NCI-H1048 (cell line): ENCODE data around the gene DHX58.
A peak's percentile ranks its signal among the peaks of the same experiment; 100 is the strongest.

Experiments
- DNase-seq: peaks from one replicate; lab custom pipeline; 2025; lab: John Stamatoyannopoulos, UW

The DHX58 gene

DNA sequence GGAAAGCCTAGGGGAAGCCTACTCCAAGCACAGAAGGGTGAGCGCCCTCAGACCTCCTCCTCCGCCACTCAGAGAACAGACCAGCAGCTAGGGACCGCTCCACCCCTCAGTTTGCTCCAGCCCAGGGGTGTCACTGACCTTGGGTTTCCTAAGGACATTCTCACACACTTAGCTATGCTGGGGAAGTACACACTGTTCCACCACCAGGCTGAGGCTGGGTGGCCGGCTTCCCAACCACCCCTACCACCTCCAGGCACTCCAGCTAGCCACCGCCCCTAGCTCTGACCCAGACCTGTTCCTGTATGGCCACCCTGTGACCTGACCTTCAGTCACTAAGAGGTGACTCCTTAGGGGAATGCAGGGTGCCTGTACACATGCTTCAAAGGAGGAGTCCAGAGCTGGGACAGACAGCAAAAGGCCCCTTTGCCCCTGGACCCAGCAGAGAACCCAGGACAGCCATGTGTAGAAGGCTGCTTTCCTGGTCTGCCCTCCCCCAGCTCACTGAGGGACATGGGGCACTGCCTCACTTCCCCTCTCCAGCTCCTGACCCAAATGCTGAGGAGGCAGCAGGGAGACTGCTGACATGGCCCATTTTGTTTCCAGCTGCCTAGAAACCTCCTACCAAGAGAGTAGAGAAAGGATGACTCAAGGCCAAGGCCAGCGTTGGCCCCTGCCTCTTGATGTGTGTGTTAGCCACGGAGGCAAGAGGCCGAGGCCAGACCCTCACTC is 16.8 kb upstream of the DHX58 start:
- no peak for DNase-seq

DNA sequence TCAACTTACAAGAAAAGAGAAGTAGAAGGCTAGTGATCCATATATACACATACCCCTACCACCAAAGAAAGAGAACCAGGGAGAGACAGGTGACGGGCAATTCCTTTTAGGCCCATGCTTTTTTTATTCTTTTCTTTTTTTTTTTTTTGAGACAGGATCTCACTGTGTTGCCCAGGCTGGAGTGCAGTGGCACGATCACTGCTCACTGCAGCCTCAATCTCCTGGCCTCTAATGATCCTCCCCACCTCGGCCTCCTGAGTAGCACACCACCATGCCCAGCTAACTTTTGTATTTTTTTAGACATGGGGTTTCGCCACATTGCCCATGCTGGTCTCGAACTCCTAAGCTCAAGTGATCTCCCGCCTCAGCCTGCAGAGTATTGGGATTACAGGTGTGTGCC is 14.9 kb upstream of the DHX58 start:
- DNase-seq, result no peak

DNA sequence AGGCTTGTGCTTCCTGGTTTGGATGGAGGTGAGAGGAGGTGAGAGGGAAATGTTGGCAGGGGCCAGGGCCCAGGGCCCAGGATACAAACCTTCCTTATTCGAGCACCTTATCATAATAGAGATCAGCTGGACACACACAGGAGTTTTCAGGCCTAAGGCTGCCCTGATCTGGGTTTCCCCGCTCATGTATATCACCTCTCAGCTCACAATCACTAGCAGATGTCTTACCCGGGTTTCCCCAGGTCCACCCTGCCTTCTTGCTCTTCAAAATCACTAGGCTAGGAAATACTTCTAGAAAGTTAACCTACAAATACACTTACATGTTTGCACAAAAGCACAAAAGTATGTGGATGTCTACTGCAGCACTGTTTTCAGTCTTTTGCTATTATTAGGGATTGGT is 14.3 kb upstream of the DHX58 start:
- no peak for DNase-seq

DNA sequence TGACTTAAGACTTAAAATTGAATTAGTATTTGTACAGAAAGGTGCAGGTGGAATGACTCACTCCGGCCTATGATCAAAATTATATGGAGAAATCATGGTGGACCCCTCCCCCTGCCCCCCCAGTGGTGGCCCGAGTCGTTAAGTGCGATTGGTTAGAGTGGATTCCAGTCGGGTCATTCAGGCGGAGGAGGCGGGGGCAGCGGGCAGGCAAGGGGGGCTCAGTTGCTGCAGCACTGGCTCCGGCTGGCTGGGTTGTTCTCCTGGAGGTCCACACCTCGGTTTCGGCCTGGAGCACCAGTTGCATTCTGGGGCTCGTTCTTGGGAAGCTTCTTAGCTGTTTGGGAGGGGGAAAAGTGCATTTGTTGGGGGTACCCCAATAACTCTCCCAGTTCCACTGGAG is 13.1 kb upstream of the DHX58 start:
- DNase-seq, result no peak

DNA sequence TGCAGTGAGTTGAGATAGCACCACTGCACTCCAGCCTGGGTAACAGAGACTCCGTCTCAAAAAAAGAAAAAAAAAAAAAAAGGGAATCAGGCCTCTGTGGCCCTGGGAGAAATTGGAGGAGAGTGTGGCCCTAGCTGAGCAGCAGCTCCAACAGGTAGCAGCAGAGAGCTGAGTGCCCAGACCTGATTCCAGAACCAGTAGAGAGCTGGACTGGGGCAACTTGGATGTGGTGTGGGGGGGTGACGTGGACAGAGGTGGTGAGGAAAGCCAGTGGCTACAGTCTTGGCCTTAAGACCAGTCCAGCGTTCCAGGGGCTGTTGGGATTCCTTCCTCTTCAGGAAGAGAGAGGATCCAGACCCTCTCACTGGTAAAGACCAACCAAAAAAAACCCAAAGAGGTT is 11.7 kb upstream of the DHX58 start:
- DNase-seq, result no peak

DNA sequence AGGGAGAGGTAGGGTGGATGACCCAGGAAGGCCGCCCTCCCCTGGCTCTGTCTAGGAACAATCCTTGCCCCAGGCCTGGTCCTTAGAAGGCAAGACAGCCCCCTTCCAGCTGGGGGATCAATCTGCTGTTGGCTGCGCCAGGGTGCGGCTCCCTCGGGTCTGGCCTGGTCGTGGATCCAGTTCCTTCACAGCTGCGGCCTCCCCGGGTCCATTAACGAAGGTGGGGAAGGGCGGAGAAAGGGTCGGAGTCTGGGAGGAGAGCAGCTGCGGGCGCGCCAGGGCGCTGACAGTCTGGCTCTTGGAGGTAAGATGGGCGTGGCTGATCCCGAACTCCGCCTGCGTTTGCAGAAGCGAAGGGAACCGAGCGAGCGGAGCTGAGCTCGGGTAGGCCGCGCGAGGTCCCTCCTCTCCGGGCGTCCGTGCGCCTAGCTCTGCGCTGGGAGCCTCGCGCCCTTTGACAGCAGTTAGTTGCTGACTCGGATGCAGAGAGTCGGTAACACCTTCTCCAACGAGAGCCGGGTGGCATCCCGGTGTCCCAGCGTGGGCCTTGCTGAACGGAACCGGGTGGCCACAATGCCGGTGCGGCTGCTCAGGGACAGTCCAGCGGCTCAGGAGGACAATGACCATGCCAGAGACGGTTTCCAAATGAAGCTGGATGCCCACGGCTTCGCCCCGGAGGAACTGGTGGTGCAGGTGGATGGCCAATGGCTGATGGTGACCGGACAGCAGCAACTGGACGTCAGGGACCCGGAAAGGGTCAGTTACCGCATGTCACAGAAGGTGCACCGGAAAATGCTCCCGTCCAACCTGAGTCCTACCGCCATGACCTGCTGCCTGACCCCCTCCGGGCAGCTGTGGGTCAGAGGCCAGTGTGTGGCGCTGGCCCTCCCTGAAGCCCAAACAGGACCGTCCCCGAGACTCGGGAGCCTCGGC is 10.1 kb upstream of the DHX58 start, which contains the start of gene HSPB9:
Gene HSPB9, plus strand, starts transcription at position 434 of the 933 bp plus-strand sequence. Its CDS starts 47 bp downstream, at position 481.
- no peak for DNase-seq

DNA sequence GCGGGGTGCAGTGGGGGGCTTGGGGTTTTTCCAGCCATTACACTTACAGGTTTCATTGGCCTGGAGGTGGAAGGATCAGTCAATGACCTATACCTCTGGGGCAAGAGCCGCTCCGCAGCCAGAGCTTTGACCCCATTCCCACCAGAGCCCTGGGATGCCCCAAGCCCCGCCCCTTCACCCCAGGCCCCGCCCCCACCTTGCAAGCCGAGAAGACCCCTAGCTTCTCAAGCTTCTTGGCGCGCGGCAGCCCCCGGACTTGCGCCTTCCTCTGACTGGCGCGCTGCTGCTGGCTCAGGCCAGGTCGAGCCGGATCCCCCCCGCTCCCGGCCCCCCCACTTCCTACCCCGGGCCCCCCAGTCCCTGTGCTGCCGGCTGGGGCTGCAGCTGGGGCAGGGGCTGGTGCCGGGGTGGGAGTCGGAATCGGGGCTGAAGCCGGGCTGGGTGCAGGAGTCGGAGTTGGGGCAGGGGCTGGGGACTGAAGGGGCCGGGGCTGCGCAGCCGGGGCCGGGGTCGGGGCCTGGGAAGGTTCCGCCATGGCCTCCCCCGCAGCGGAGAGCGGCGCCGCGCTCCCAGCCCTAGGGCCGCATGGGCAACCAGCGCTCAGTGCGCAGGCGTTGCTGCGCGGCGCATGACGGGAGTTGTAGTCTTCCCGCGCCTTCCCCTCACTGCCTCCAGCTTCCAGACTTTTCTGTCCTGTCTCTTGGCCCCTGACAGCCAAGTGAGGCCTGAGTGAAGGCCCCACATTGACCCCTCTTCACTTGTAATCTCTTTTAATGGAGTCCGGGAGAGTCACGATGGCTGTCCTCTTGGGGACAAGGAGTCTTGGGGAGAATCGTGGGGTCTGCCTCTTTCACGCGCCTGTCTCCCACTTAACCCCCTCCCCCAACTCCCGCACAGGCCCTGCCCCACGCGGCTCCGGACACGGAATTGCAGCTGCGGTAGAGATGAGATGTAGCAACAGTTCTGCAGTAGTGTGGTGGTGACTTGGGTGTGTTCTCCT is 8.6 kb upstream of the DHX58 start, which contains the start of gene KAT2A:
Gene KAT2A, minus strand, starts transcription at position 598 of the 1,000 bp plus-strand sequence. Its CDS starts 63 bp downstream, at position 535.
- peak; percentile 46 for DNase-seq

DNA sequence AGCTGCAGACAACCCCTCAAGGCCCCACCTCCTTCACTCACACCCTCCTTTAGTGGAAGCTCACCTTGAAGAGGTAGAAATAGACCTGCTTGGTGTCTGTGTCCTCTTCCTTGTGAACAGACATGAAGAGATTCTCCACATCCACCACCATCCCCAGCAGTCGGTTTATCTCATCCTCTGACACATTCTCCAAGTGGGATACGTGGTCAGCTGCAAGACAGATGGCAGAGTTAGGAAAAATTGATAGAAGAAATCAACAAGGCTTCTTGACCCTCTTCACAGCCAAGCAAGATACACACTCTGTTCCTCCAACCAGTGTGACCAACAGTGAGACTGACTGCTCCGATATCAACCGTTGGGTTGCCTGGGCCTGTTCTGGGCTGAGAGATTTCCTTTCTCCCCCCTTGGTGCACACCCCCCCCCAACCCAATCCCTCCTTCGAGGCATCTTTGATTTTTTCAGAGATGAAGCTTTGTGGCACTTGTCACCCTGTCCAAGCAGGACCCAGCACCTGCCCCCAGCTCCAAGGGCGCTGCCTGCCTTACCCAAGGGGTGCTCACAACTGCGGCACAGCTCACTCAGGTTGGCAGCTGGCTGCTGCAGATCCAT is 7.8 kb upstream of the DHX58 start:
- no peak for DNase-seq

DNA sequence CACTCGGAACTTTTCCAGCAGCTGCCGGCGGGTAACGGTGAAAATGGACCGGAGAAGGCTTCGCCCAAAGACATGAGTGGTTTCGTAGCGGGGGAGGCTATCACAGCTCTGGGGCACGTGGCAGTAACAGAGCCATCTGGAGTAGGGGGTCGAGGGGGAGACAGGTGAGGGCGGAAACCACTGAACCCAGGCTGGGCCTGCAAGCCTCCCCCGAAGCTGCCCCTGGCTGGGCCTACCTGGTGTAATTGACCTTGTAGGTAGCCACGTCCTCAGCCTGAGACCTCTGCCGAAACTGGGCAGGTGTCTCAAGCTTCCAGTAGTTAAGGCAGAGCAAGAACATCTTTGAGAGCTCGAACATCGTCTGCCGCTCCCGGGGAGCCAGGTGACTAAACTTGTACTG is 6.8 kb upstream of the DHX58 start:
- DNase-seq, result no peak

DNA sequence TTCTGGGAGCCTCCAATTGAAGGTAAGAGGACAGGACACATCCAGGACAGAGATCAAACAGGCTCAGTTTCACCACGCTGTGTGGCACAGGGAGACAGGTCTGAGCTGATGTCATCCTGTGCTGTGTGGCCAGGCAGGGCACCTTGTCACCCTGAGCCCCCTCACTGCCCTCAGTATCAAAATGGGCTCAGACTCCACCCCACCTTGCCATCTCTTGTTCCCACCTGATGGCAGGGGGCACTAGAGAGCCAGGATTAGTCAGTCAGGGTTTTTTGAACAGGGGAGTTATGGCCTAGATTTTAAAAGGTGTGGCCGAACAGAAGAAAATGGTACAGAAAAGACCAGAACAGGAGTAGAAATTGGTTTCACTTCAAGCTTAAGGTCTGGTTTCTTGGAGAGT is 6.0 kb upstream of the DHX58 start:
- no peak for DNase-seq

DNA sequence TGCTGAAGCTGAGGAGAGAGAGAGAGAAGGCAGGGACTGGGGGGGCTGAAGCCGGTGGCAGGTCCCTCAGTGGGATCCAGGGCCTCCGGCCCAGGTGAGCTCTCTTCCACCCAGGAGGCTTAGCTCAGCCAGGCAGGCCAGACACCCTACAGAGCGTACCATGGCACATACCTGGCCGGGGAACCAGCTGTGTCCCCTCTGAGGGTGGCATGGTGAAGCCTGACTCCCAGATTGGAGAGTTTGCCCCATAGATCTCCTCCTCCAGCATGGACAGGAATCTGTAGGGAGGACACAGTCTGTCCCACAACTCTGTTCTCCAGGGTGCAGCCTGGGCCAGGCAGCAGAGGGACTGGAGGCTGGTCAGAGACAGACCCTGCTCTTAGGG is 5.6 kb upstream of the DHX58 start:
- DNase-seq, result no peak

DNA sequence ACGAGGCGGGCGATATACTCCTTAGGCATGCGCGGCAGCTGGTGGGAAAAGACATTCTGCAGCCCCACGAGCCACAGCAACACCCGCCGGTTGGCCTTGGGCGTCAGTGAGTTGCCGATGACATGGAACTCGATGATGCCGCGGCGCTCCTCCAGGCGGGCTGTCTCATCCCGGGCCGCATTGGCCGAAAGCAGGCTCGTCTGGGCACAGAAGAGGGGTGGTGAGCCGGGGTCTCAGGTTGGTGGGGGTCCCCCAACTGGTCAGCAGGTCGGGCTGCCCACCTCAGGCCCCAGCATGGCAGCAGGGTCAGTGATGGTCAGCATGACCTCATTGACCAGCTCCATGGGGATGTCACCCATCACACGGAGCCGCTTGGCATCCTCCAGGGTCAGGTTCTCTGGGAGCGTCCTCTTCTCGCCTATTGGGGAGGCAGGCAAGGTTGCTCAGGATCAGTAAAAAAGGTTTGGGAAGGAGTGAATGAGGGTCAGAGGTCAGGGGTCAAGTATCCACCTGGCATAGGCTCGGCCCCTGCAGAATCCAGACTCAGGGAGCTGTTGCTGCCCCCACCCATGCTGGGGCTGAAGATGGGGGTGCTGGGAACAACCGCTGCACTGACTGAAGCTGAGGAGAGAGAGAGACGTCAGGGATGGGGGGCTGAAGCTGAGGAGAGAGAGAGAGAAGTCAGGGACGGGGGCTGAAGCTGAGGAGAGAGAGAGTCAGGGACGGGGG is 5.0 kb upstream of the DHX58 start:
- DNase-seq, result no peak

DNA sequence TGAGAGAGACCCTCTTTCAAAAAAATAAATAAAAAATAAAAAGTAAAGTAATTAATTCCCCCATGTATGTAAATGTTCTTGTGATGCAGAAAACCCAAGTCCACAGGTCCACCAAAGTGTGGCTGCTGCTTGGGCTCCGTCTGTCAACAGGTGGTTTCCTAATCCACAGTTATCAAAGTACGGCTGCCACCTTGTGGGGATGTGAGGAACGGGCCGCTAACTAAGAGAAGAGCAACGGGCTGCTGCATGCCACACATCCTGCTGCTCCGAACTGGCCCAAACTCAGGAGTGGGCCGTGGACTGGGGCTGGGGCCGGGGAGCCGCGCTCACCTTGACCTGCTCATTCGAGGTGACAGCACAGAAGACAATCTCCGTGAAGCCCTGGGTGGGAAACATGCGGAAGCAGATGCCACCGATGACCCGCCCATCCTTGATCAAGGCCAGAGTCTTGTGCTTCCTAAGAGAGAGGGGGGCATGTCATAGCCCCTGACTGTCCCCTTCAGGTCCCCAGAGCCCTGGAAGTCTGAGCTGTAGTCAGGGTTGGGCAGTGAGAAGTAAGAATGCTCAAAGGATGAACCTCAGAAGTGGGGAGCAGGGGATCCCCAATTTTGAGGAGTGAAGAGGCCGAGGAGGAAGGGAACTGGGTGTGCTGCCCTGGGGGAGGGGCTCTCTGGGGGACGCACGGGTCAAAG is 4.3 kb upstream of the DHX58 start:
- DNase-seq, result no peak

DNA sequence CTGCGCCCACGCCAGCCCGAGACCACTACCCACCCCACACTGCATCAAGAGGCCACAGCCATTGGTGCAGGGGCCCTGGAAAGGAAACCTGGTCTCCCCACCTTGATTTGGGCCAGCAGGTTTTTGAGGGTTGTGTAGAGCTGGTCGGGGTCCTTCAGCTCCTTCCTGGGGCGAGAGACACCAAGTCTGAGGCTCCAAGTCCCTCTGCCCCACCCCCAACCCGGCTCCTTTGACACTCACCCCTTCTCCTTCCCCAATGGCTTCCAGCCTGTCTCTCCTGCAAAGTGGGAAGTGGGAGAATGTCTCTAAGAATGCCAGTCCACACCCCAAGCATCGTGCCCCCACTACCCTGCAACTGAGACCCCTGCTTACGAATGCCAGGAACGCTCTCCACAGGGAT is 1.6 kb upstream of the DHX58 start:
- DNase-seq, result no peak

DNA sequence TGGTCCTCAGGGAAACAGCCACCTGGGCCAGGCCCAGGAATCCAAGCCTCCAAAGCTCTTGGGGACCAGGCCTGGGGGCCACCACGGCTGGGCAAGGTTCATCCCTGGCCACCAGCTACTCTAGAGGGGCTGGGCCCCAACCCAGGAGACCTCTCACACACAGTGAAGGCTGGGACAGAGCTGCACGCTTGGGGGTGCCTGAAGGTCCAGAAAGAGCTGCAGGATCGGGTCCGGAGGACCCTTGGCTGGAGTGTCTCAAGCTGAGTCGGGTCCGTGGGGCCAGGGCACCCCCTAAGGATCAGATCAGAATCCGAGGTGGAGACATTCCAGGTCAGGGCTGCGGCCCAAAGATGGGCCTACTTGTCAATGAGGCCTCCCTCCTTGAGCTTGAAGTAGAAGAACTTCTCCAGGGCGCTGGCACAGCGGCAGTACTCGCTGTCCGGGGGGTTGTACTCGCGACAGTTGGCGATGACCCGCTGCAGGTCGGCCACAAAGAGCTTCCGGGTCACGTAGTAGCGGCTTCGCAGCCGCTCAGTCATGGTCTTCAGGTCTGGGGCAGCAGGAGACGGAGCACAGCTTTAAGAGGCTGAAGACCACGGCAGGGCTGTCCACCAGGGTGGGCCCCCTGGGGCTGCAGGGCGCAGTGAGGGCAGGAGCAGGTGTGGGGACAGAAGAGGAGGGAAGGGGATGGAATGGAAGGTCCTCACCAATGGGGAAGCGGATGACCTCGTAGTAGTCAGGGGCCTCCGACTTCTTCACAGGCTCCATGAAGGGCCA is 967 bp upstream of the DHX58 start:
- no peak for DNase-seq

DNA sequence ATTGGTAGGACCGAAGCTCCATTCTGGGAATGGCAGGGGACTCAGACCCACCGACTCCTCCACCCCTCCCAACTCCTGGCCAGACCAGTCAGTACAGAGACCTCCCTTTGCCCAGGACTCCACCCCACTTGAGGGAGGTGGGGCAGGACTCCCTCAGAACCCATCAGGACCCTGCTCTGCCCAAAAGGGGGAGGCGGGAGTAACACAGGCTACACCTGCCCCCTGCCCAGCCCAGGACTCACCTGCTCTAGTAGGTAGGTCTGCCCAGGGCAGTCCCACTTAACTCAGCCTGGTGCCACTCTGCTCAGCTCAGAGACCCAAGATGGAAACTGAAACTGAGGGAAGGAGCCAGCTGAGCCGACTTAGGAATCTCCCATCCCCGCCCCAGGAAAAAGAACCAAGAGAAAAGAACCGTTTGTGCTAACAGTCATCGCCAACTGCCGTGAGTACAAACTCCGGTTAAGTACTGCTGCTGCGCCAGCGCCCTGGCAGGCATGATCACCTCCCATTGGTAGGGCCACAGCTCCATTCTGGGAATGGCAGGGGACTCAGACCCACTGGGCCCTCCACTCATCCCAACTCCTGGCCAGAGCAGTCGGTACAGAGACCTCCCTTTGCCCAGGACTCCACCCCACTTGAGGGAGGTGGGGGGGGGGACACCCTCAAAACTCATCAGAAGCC is 503 bp downstream of the DHX58 start:
- DNase-seq, result no peak

DNA sequence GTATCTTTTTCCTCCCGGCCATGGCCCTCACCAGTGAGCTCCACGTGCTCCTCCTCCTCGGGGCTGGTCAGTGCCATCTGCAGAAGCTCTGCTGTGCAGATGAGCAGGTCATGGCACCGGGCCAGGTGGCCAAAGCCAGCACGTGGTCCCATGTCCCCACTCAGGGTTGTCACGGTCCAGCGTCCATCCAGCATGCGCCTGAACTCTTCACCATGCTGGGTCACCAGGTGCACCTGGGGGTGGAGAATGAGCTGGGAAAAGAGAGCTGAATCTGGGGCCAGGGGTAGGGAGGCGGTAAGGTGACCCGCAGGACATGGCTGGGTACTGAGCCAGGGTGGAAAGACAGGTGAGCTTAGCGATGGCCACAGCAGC is 1.3 kb downstream of the DHX58 start:
- no peak for DNase-seq

DNA sequence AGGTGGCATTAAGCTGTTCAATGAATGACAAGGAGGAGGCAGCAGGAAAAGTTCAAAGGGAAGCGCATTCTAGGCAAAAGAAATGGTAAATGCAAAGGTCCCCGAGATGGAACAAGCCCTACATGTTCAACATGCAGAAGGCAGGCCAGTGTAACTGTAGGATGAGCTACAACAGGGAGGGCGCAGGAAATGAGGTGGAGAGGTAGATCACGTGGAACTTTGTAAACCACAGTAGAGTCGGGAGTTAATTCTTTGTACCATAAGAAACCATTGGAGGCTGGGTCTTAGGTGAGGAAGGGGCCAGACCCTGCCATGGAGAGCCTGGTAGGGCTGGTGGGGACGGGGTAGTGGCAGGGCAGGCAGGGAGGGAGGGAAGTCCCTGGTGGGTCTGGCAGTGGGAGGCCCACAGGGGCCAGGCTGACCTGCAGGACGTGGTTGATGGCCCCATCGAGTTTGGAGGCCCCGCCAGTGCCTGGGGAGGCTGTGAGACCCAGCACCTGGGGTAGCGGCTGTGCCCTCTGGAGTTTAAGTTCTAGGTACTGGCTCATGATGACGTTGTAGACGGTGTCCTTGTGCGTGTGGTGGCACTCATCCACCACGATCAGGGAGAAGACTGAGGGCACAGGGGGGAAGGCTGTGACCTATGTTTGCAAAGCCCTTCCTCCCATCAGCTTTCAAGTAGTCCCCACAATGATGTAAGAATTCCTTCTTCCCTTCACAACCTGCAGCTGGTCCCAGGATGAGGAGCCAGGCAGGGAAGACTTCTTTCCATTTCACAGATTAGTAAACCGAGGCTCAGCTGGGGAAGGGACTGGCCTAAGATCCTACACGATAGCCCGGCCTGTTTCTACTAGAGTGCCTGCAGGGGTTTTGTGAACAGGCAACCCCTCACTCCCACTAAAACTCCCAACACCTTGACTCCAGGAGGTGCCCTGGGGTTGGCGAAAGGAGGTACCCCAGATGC is 1.9 kb downstream of the DHX58 start:
- DNase-seq, result no peak
